Type B pancreatic cell (in vitro differentiated cells): Measurements from ENCODE around the gene GABRE. TPM values are rescaled to one million over a fixed set of nuclear protein-coding genes. Genes with fewer than 3 reads are reported as not detected.

Experiments used
- DNase-seq: peaks from one replicate; pipeline ENCODE4 v3.0.0; 2021; ENCODE audit warnings: mixed read lengths; ENCODE audit not compliant: unreplicated experiment; ENCODE audit errors: extremely low spot score
- H3K27ac Mint-ChIP-seq: 2 replicates; pipeline ENCODE4 v1.8.0; 2021; ENCODE audit warnings: mild to moderate bottlenecking, mixed read lengths
- H3K27me3 Mint-ChIP-seq: 2 replicates; pipeline ENCODE4 v1.8.0; 2021; ENCODE audit warnings: mixed read lengths
- H3K36me3 Mint-ChIP-seq: 2 replicates; pipeline ENCODE4 v1.8.0; 2021; ENCODE audit warnings: mixed read lengths
- H3K4me1 Mint-ChIP-seq: one replicate; pipeline ENCODE4 v1.8.0; 2021; ENCODE audit warnings: mixed read lengths; ENCODE audit not compliant: unreplicated experiment
- H3K4me3 Mint-ChIP-seq: 2 replicates; pipeline ENCODE4 v1.8.0; 2021; ENCODE audit warnings: mild to moderate bottlenecking, mixed read lengths
- H3K9me3 Mint-ChIP-seq: 2 replicates; pipeline ENCODE4 v1.8.0; 2021; ENCODE audit warnings: mixed read lengths
- CTCF ChIP-seq: fragments of 200-600 bp; sonication (generic); conservative IDR thresholded peaks from 2 replicates; pipeline ENCODE4 v1.5.0; 2021; ENCODE audit warnings: antibody characterized with exemption, mild to moderate bottlenecking
- total RNA-seq: library from RNA; stranded (reverse); gene quantifications from 2 replicates; pipeline ENCODE4 v1.2.1, GENCODE V29; 2021; ENCODE audit warnings: low replicate concordance

GABRE gene
- total RNA-seq, 1 donor from 2014 or later, result 9.9 TPM

GRCh38 chrX:151977009-151977408 is 2.5 kb upstream of the GABRE start:
- Mint-ChIP-seq H3K4me3 (no peak overlapping the region), H3K4me1 (no peaks in the 10 kb centered on the region), H3K36me3 (no peaks in the 10 kb centered on the region), H3K27ac (no peak overlapping the region), H3K9me3 (no peaks in the 10 kb centered on the region), H3K27me3 (peaks cover 33% of the 10 kb centered on the region)
- no peak for TF ChIP-seq CTCF
- no peak for DNase-seq

GRCh38 chrX:151975736-151976275 is 1.3 kb upstream of the GABRE start:
- DNase-seq, result no peak
- no peaks in the 10 kb centered on the region for H3K4me1 Mint-ChIP-seq
- no peaks in the 10 kb centered on the region for H3K36me3 Mint-ChIP-seq
- peaks cover 33% of the 10 kb centered on the region for H3K27me3 Mint-ChIP-seq
- TF ChIP-seq CTCF, result no peak
- H3K9me3 Mint-ChIP-seq, result no peaks in the 10 kb centered on the region
- H3K27ac Mint-ChIP-seq, result no peak overlapping the region
- H3K4me3 Mint-ChIP-seq, result peak overlapping the region; percentile 64

GRCh38 chrX:151975228-151975593 is 735 bp upstream of the GABRE start:
- TF ChIP-seq CTCF, result no peak
- H3K4me3 Mint-ChIP-seq, result peak overlapping the region; percentile 64
- peaks cover 33% of the 10 kb centered on the region for H3K27me3 Mint-ChIP-seq
- no peaks in the 10 kb centered on the region for H3K36me3 Mint-ChIP-seq
- no peak overlapping the region for H3K27ac Mint-ChIP-seq
- DNase-seq, result no peak
- H3K4me1 Mint-ChIP-seq, result no peaks in the 10 kb centered on the region
- no peaks in the 10 kb centered on the region for H3K9me3 Mint-ChIP-seq

GRCh38 chrX:151973851-151974335 is 583 bp downstream of the GABRE start:
- Mint-ChIP-seq H3K27ac (no peak overlapping the region), H3K4me1 (no peaks in the 10 kb centered on the region), H3K9me3 (peaks cover 3% of the 10 kb centered on the region), H3K36me3 (peaks cover 3% of the 10 kb centered on the region), H3K27me3 (peaks cover 33% of the 10 kb centered on the region), H3K4me3 (peak overlapping the region; percentile 79)
- no peak for TF ChIP-seq CTCF
- no peak for DNase-seq

GRCh38 chrX:151973060-151973661 is 1.3 kb downstream of the GABRE start:
- Mint-ChIP-seq H3K4me3 (peak overlapping the region; percentile 79), H3K36me3 (peaks cover 3% of the 10 kb centered on the region), H3K27ac (no peak overlapping the region), H3K9me3 (peaks cover 5% of the 10 kb centered on the region), H3K4me1 (no peaks in the 10 kb centered on the region), H3K27me3 (peaks cover 33% of the 10 kb centered on the region)
- DNase-seq, result no peak
- TF ChIP-seq CTCF, result no peak
